ENCODE data around the gene EIF4E. TPM values are rescaled to one million over a fixed set of nuclear protein-coding genes. Genes with fewer than 3 reads are reported as not detected.
"Not testable (repeated sequence)": the region's sequence is repeated elsewhere in the genome, so short reads cannot be mapped to it uniquely, and the experiment has no call there.

The EIF4E gene
- polyA plus RNA-seq, 1 experiment, result 94.7 TPM

DNA sequence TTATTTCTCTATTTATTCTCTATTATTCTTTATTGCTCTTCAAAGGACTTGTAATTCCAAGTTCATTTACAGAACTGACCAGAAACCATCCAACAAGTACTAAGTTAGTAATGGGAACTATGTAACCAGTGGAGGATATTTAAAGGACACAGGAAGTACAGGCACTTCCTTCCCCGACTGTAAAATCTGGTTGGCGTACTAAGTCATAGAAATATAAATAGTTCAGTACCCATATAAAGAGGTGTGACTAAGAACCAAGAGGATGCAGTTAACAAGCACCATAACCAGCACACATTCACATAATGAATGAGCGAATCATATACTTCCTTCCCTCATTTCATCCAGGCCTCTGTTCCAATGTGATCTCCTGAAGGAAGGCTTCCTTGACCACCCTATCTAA, 3.6 kb upstream of the EIF4E start:
- ChIA-PET POLR2A (no interaction called here), CTCF (interaction anchor here (0.9 kb wide), 1 partner anchor 13 kb away, joined by 3 read pairs; no protein-coding TSS in a partner anchor)
- Histone ChIP-seq H3K4me3 (ENCODE audit: low read depth, low read length) (no peak overlapping the region), H3K9me3 (ENCODE audit: control insufficient read depth, insufficient read depth, low read length) (peaks cover 7% of the 10 kb centered on the region; the same call in 1 of the 2 replicates), H3K27me3 (ENCODE audit: control insufficient read depth, insufficient read depth, low read length) (no peaks in the 10 kb centered on the region), H3K27ac (ENCODE audit: low read depth, low read length) (no peak overlapping the region)
- TF ChIP-seq, protein P1, sequence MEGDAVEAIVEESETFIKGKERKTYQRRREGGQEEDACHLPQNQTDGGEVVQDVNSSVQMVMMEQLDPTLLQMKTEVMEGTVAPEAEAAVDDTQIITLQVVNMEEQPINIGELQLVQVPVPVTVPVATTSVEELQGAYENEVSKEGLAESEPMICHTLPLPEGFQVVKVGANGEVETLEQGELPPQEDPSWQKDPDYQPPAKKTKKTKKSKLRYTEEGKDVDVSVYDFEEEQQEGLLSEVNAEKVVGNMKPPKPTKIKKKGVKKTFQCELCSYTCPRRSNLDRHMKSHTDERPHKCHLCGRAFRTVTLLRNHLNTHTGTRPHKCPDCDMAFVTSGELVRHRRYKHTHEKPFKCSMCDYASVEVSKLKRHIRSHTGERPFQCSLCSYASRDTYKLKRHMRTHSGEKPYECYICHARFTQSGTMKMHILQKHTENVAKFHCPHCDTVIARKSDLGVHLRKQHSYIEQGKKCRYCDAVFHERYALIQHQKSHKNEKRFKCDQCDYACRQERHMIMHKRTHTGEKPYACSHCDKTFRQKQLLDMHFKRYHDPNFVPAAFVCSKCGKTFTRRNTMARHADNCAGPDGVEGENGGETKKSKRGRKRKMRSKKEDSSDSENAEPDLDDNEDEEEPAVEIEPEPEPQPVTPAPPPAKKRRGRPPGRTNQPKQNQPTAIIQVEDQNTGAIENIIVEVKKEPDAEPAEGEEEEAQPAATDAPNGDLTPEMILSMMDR (IDR thresholded peaks at IDR 0.05; ENCODE audit: low read depth, low read length), result no peak
- no peak for DNase-seq (ENCODE audit: low read depth, low spot score)

DNA sequence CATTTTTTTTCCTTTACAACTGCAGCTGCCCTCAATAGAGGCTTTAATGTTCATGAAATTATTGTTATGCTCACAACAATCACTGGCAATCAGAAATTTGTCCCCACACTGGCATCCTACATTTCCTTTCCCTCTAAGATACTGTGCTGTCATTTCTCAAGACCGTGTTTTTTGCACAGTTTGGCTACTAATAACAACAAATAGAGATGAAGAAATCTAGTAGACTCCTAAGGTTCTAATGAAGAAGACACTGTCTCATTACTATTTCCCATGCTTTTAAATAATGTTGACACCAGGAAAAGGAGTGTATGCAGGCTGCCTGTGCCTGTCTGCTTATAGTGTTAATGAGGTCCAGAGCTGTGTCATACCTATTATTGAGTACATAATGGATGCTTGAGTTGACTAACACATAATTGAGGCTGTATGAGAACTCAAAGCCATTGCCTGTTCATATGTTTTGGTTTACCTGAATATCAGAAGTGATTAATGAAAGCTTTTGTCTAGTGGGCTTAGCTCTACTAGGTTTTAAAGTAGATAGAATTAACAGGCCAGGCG, 1.5 kb upstream of the EIF4E start:
- TF ChIP-seq, protein P1 (IDR thresholded peaks at IDR 0.05; ENCODE audit: low read depth, low read length), result no peak
- POLR2A ChIA-PET, result interaction anchor here (1.4 kb wide), 1 partner anchor 10 kb away, joined by 5 read pairs; no protein-coding TSS in a partner anchor
- H3K4me3 ChIP-seq (ENCODE audit: low read depth, low read length), result peak overlapping the region; percentile 97
- H3K27ac ChIP-seq (ENCODE audit: low read depth, low read length), result peak overlapping the region; percentile 97
- DNase-seq (ENCODE audit: low read depth, low spot score), result no peak
- CTCF ChIA-PET, result interaction anchor here (1.1 to 2.2 kb wide), 4 partner anchors 9 to 125 kb away, joined by 3 to 9 read pairs (median 4); partner anchors contain the start of gene METAP1
- no peaks in the 10 kb centered on the region for H3K27me3 ChIP-seq (ENCODE audit: control insufficient read depth, insufficient read depth, low read length)
- H3K9me3 ChIP-seq (ENCODE audit: control insufficient read depth, insufficient read depth, low read length), result peaks cover 7% of the 10 kb centered on the region; the same call in 1 of the 2 replicates

DNA sequence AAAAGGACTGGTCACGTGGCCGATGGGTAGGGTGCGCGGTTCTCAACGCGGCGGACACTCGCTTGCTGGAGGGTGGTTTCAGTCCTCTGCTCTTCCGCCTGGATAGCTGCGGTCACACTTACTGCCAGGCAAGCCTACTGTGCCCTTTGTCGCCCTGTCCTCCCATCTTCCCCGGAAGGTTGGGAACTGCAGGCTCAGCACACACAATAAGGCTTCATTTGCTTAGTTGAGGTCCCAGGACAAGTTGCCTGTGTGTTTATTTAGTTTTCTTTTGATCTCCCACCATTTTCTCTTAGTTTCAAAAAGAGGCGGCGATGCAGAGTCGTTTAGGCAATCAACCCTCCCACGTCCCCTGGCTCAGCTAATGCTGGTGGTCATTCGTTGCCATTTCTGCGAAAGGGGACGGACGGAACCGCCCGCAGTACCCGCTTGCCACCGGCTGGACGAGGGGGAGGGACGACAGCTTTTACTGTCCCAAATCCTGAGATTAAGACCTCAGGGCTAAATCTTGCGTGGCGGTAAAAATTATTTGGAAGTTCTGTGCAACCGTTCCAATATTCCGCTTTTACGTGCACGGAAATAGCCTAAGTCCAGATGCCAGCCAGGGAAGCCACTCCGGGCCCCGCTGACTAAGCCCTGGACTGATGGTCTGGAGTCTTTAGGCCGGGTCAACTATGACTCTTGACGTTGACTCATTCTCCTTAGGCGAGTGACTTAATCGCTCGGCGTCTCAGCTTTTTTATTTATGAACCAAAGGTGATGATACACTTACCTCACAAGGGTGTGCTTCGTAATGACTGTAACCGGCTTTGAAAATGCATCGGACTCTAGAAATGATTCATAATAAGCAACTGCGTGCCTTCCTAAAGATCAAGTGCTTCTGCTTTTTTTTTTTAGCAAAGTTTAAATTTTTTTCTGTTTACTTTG, 671 bp upstream of the EIF4E start:
- Histone ChIP-seq H3K4me3 (ENCODE audit: low read depth, low read length) (peak overlapping the region; percentile 97), H3K27ac (ENCODE audit: low read depth, low read length) (peak overlapping the region; percentile 97), H3K27me3 (ENCODE audit: control insufficient read depth, insufficient read depth, low read length) (no peaks in the 10 kb centered on the region), H3K9me3 (ENCODE audit: control insufficient read depth, insufficient read depth, low read length) (peaks cover 7% of the 10 kb centered on the region; the same call in 1 of the 2 replicates)
- ChIA-PET CTCF (interaction anchor here (0.7 to 2.2 kb wide), 8 partner anchors 10 to 561 kb away, joined by 3 to 9 read pairs (median 4); partner anchors contain the start of gene METAP1), POLR2A (interaction anchor here (0.6 to 1.9 kb wide), 10 partner anchors 11 to 1019 kb away, joined by 3 to 15 read pairs (median 5); partner anchors contain the start of gene METAP1)
- TF ChIP-seq, protein P1 (IDR thresholded peaks at IDR 0.05; ENCODE audit: low read depth, low read length), result no peak
- DNase-seq (ENCODE audit: low read depth, low spot score), result peak; percentile 81

DNA sequence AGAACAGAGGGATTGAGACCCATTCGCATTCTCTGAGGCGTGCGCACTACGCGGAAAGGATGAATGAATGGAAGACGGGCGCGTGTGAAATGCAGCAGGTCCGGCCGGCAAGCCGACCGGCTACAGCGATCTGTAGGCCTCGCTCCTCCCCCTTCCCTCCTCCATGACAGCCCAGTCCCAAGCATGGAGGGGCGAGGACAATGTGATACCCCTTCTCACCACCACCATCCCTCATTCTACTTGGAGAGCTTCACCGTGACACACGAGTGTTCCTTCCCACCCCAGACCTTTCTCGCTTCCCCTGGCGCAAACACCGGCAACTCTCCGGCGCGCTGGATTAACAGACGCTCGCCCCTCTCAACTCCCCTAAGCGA, 815 bp downstream of the EIF4E start:
- TF ChIP-seq, protein P1 (IDR thresholded peaks at IDR 0.05; ENCODE audit: low read depth, low read length), result no peak
- peak; percentile 38 for DNase-seq (ENCODE audit: low read depth, low spot score)
- CTCF ChIA-PET, result interaction anchor here (0.7 to 1.2 kb wide), 10 partner anchors 13 to 780 kb away, joined by 3 to 6 read pairs (median 4); partner anchors contain the start of gene METAP1
- H3K4me3 ChIP-seq (ENCODE audit: low read depth, low read length), result peak overlapping the region; percentile 96
- POLR2A ChIA-PET, result interaction anchor here (0.7 to 1.9 kb wide), 6 partner anchors 10 to 667 kb away, joined by 3 to 15 read pairs (median 4); partner anchors contain the start of genes METAP1 and RAP1GDS1
- H3K9me3 ChIP-seq (ENCODE audit: control insufficient read depth, insufficient read depth, low read length), result peaks cover 7% of the 10 kb centered on the region; the same call in 1 of the 2 replicates
- peak overlapping the region; percentile 78 for H3K27ac ChIP-seq (ENCODE audit: low read depth, low read length)
- H3K27me3 ChIP-seq (ENCODE audit: control insufficient read depth, insufficient read depth, low read length), result no peaks in the 10 kb centered on the region

DNA sequence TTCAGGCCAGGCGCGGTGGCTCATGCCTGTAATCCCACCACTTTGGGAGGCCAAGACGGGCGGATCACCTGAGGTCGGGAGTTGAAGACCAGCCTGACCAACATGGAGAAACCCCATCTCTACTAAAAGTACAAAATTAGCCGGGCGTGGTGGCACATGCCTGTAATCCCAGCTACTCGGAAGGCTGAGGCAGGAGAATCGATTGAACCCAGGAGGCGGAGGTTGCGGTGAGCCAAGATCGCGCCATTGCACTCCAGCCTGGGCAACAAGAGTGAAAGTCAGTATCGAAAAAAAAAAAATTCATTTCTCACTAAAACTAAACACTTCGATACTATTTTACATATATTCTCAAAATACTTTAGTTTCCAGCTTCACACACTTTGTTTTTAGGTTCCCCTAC, 2.7 kb downstream of the EIF4E start:
- not testable (repeated sequence) for H3K9me3 ChIP-seq (ENCODE audit: control insufficient read depth, insufficient read depth, low read length); DNase-seq (ENCODE audit: low read depth, low spot score); H3K4me3 ChIP-seq (ENCODE audit: low read depth, low read length); H3K27me3 ChIP-seq (ENCODE audit: control insufficient read depth, insufficient read depth, low read length); H3K27ac ChIP-seq (ENCODE audit: low read depth, low read length)
- ChIA-PET CTCF (interaction anchor here (1.0 to 1.7 kb wide), 2 partner anchors 69 to 459 kb away, joined by 3 to 5 read pairs; partner anchors contain the start of gene METAP1), POLR2A (interaction anchor here (0.6 kb wide), 1 partner anchor 42 kb away, joined by 3 read pairs; no protein-coding TSS in a partner anchor)

All from AG04450 (cell line).